IPS DF 19.7 (cell line): ENCODE data around the gene OLFM1.
"Not testable (repeated sequence)": the region's sequence is repeated elsewhere in the genome, so short reads cannot be mapped to it uniquely, and the experiment has no call there.

Experiments
- DNase-seq: peaks from one replicate; pipeline ENCODE4 v3.0.0-alpha.2; 2013; ENCODE audit warnings: low read depth, low spot score

The OLFM1 gene

GRCh38 chr9:135152614-135153334 is 65.3 kb downstream of the OLFM1 start:
- DNase-seq: no peak

GRCh38 chr9:135154050-135154615 is 66.7 kb downstream of the OLFM1 start:
- DNase-seq: no peak

- no peak for DNase-seq
Observed at GRCh38 chr9:135155396-135155795, 67.9 kb downstream of the OLFM1 start.

- peak; percentile 75 for DNase-seq
Observed at GRCh38 chr9:135156525-135157510, 69.3 kb downstream of the OLFM1 start.

- DNase-seq: no peak
Observed at GRCh38 chr9:135157856-135158563, 70.5 kb downstream of the OLFM1 start.

GRCh38 chr9:135158564-135158937 is 71.1 kb downstream of the OLFM1 start:
- no peak for DNase-seq

- no peak for DNase-seq
Observed at GRCh38 chr9:135159801-135160200, 72.3 kb downstream of the OLFM1 start.

- no peak for DNase-seq
Observed at GRCh38 chr9:135160862-135161261, 73.4 kb downstream of the OLFM1 start.

GRCh38 chr9:135162599-135162998 is 75.1 kb downstream of the OLFM1 start:
- not testable (repeated sequence) for DNase-seq

- DNase-seq: no peak
Observed at GRCh38 chr9:135163023-135163780, 75.7 kb downstream of the OLFM1 start.

- DNase-seq: no peak
Observed at GRCh38 chr9:135164036-135164435, 76.6 kb downstream of the OLFM1 start.

- DNase-seq: no peak
Observed at GRCh38 chr9:135165003-135165711, 77.7 kb downstream of the OLFM1 start.

GRCh38 chr9:135165756-135166519 is 78.5 kb downstream of the OLFM1 start:
- no peak for DNase-seq

GRCh38 chr9:135166565-135166964 is 79.1 kb downstream of the OLFM1 start:
- DNase-seq: no peak

- no peak for DNase-seq
Observed at GRCh38 chr9:135167356-135167755, 79.9 kb downstream of the OLFM1 start.

GRCh38 chr9:135167849-135168655 is 80.6 kb downstream of the OLFM1 start:
- DNase-seq: no peak

GRCh38 chr9:135169709-135170226 is 82.3 kb downstream of the OLFM1 start:
- no peak for DNase-seq

- DNase-seq: no peak
Observed at GRCh38 chr9:135170535-135170934, 83.1 kb downstream of the OLFM1 start.
